ENCODE measurements around the gene EEF2K. TPM values are rescaled to one million over a fixed set of nuclear protein-coding genes. Genes with fewer than 3 reads are reported as not detected.

The EEF2K gene
- total RNA-seq, 1 experiment from 2014 or later, result 31.0 TPM

GRCh38 chr16:22335668-22336246, 129.7 kb downstream of the EEF2K start:
- H3K36me3 ChIP-seq (ENCODE audit: control insufficient read depth in 1 of 2, insufficient read depth in 2 of 2, low read length in 2 of 2), result peaks cover 21 to 40% of the 10 kb centered on the region in 2 experiments
- ChIA-PET POLR2A (no interaction called here), RAD21 (ENCODE audit: low non-redundant PET in 1 of 2, low total read pairs in 2 of 2, uncharacterized antibody in 2 of 2, unreplicated experiment in 2 of 2) (no interaction called here), CTCF (no interaction called here)
- no peak overlapping the region for H2AFZ ChIP-seq (ENCODE audit: low read depth, low read length, poor library complexity, severe bottlenecking)
- no peaks in the 10 kb centered on the region for H3K27me3 ChIP-seq (ENCODE audit: insufficient read depth, low read length)
- no peak overlapping the region for H3K4me3 ChIP-seq (replicated peaks in 1 of 2; ENCODE audit: low read depth in 1 of 2, low read length in 2 of 2)
- H3K9me2 ChIP-seq (ENCODE audit: insufficient read depth), result no peaks in the 10 kb centered on the region
- no TSS peak for BruUV-seq (replicated peaks)
- H3K4me1 ChIP-seq (ENCODE audit: control insufficient read depth in 1 of 2, insufficient read depth in 2 of 2, low read length in 2 of 2), result no peaks in the 10 kb centered on the region
- no peak overlapping the region for H3K9ac ChIP-seq (ENCODE audit: low read length)
- H3K9me3 ChIP-seq (ENCODE audit: control insufficient read depth in 1 of 2, insufficient read depth in 1 of 2, low read depth in 1 of 2, low read length in 2 of 2), result peaks cover 0 to 5% of the 10 kb centered on the region in 2 experiments; a peak in 1 of 4 replicates
- no peak overlapping the region for H3K27ac ChIP-seq (ENCODE audit: low read depth, low read length)
- intact Hi-C loops (cut with micrococcal nuclease), result no loop called here
- peaks cover 10% of the 10 kb centered on the region for H3K79me2 ChIP-seq (ENCODE audit: insufficient read depth, low read length)
- DNase-seq (ENCODE audit: low read depth, low spot score) (no peak), ATAC-seq (no peak)
- H3K4me2 ChIP-seq (ENCODE audit: low read length), result no peak overlapping the region
- no peak for TF ChIP-seq RAD21 (IDR thresholded peaks at IDR 0.05; ENCODE audit: low read depth)
- no peak for TF ChIP-seq TCF7L2 (IDR thresholded peaks at IDR 0.05; ENCODE audit: borderline replicate concordance, extremely low read depth, insufficient read depth, insufficient read length)
- no peak for TF ChIP-seq JUND (IDR thresholded peaks at IDR 0.05)
- TF ChIP-seq ATF3 (IDR thresholded peaks at IDR 0.05), result no peak
- no peak for TF ChIP-seq ZBTB33 (IDR thresholded peaks at IDR 0.05; ENCODE audit: extremely low read depth, insufficient replicate concordance, low read length)
- no peak for TF ChIP-seq POLR2AphosphoS5 (IDR thresholded peaks at IDR 0.05; ENCODE audit: low read depth, low read length)
- TF ChIP-seq CBX3 (IDR thresholded peaks at IDR 0.05; ENCODE audit: low read depth), result no peak
- TF ChIP-seq ZFX (IDR thresholded peaks at IDR 0.05), result no peak
- no peak for TF ChIP-seq SIN3A (IDR thresholded peaks at IDR 0.05; ENCODE audit: low read depth)
- no peak for TF ChIP-seq EZH2 (IDR thresholded peaks at IDR 0.05)
- no peak for TF ChIP-seq ELF1 (IDR thresholded peaks at IDR 0.05; ENCODE audit: borderline replicate concordance, low read depth)
- TF ChIP-seq CEBPB (IDR thresholded peaks at IDR 0.05; ENCODE audit: low read depth), result no peak
- TF ChIP-seq POLR2A (IDR thresholded peaks at IDR 0.05; ENCODE audit: borderline replicate concordance, extremely low read depth, insufficient read depth, insufficient read length), result no peak
- TF ChIP-seq EGR1 (IDR thresholded peaks at IDR 0.05; ENCODE audit: low read depth), result no peak
- no peak for TF ChIP-seq MAX (IDR thresholded peaks at IDR 0.05)
- TF ChIP-seq YY1 (IDR thresholded peaks at IDR 0.05; ENCODE audit: extremely low read depth, insufficient replicate concordance, low read depth, low read length), result no peak
- TF ChIP-seq SRF (IDR thresholded peaks at IDR 0.05; ENCODE audit: low read depth), result no peak
- no peaks in the 10 kb centered on the region for H4K20me1 ChIP-seq (ENCODE audit: insufficient read depth)
